Vagina (tissue), 2 donors: Measurements from ENCODE around the gene ENOX2. TPM values are rescaled to one million over a fixed set of nuclear protein-coding genes. Genes with fewer than 3 reads are reported as not detected.

Source experiments
- DNase-seq, 2 donors: peaks; one replicate each; pipeline ENCODE4 v3.0.0-alpha.2; 2017; ENCODE audit errors: extremely low spot score in 2 of 2
- H3K27ac ChIP-seq: fragments of 200-600 bp; sonication (generic); one replicate; pipeline ENCODE4 v1.5.1; 2019
- H3K27me3 ChIP-seq: fragments of 200-600 bp; sonication (generic); one replicate; pipeline ENCODE4 v1.5.1; 2019
- H3K36me3 ChIP-seq, 2 donors: fragments of 200-600 bp; sonication (generic); one replicate each; pipeline ENCODE4 v1.5.1; 2017 to 2019
- H3K4me1 ChIP-seq: fragments of 200-600 bp; sonication (generic); one replicate; pipeline ENCODE4 v1.5.1; 2019
- H3K4me3 ChIP-seq, 2 donors: fragments of 200-600 bp; sonication (generic); 1 replicate in 1 of 2; 2 replicates in 1 of 2; pipeline ENCODE4 v1.5.1; 2016 to 2019
- H3K9me3 ChIP-seq: fragments of 200-600 bp; sonication (generic); one replicate; pipeline ENCODE4 v1.5.1; 2019
- POLR2A ChIP-seq, 2 donors: fragments of 450-650 bp; IDR thresholded peaks; one replicate each; pipeline ENCODE4 v1.6.1; 2017; ENCODE audit warnings: antibody characterized with exemption in 2 of 2, mild to moderate bottlenecking in 2 of 2, moderate library complexity in 2 of 2
- POLR2AphosphoS5 ChIP-seq, 2 donors: sonication (generic); formaldehyde crosslinking; IDR thresholded peaks; one replicate each; pipeline ENCODE4 v1.9.0; 2017; ENCODE audit warnings: antibody characterized with exemption in 2 of 2, mild to moderate bottlenecking in 2 of 2, low read depth in 1 of 2; ENCODE audit not compliant: insufficient read depth in 1 of 2
- intact Hi-C: fragments of 100-400 bp; cut with DNase I; formaldehyde crosslinking; loops from one replicate; pipeline ENCODE4 v1.15.1; 2023
- total RNA-seq: library from RNA; depleted of rRNA; stranded (reverse); fragments of >200 nt; gene quantifications from one replicate; pipeline ENCODE4 v1.2.3, GENCODE V29; 2016
- TF ChIP-seq, protein P1 (sequence below), 3 experiments: fragments of 450-650 bp in 2 of 3; fragments of 200-600 bp in 1 of 3; sonication (generic) in 1 of 3; IDR thresholded peaks; one replicate each; pipeline ENCODE4 v1.5.1; 2017 to 2019; ENCODE audit warnings: antibody characterized with exemption in 3 of 3, mild to moderate bottlenecking in 2 of 3, moderate library complexity in 2 of 3

The ENOX2 gene
- total RNA-seq, 1 donor from 2014 or later, result 8.8 TPM

DNA sequence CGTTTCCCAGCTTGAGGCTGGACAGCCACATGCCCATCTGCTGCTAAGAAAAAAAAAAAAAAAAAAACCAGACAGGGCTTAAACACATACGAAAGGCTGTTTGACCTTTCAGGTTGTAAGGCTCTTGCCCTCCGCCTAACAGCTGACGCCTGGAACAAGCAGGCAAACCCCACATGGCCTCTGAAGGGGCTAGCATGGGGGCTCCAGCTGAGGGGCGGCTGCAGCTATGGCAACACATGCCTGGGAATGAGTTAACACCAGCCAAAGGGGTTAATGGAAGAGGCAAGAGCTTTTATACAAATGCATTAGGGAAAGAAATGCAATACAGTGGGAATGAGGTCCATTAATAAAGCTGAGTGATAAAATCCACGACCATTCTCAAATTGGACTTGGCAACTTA is 183.6 kb downstream of the ENOX2 start:
- Histone ChIP-seq H3K4me3 (no peak overlapping the region), H3K4me1 (no peaks in the 10 kb centered on the region), H3K36me3 (no peaks in the 10 kb centered on the region), H3K27me3 (no peaks in the 10 kb centered on the region), H3K27ac (no peak overlapping the region), H3K9me3 (no peaks in the 10 kb centered on the region)
- intact Hi-C loops, result no loop called here
- no peak for DNase-seq
- TF ChIP-seq POLR2A (IDR thresholded peaks at IDR 0.05) (no peak), POLR2AphosphoS5 (IDR thresholded peaks at IDR 0.05; ENCODE audit: insufficient read depth in 1 of 2, low read depth in 1 of 2) (no peak)
- TF ChIP-seq, protein P1, sequence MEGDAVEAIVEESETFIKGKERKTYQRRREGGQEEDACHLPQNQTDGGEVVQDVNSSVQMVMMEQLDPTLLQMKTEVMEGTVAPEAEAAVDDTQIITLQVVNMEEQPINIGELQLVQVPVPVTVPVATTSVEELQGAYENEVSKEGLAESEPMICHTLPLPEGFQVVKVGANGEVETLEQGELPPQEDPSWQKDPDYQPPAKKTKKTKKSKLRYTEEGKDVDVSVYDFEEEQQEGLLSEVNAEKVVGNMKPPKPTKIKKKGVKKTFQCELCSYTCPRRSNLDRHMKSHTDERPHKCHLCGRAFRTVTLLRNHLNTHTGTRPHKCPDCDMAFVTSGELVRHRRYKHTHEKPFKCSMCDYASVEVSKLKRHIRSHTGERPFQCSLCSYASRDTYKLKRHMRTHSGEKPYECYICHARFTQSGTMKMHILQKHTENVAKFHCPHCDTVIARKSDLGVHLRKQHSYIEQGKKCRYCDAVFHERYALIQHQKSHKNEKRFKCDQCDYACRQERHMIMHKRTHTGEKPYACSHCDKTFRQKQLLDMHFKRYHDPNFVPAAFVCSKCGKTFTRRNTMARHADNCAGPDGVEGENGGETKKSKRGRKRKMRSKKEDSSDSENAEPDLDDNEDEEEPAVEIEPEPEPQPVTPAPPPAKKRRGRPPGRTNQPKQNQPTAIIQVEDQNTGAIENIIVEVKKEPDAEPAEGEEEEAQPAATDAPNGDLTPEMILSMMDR (IDR thresholded peaks at IDR 0.05), result no peak

DNA sequence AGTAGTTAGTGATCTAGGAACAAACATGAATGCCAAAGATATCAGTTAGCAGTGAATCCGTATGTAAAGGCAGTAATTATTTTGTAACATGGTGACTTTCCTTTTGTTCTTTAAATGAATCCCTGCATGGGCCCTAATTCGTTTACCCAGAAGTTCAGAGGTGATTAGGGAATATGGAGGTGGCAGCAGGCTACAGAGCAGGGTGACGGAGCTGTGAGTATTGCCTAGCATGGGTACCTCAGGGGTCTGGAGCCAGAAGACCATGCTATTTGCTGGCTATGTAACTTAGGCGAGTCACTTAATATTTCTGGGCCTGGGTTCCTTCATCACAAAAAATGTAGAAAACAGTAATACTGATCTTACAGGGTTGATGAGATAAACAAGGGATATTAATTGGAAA is 184.9 kb downstream of the ENOX2 start:
- Histone ChIP-seq H3K27me3 (no peaks in the 10 kb centered on the region), H3K27ac (no peak overlapping the region), H3K9me3 (no peaks in the 10 kb centered on the region), H3K4me1 (no peaks in the 10 kb centered on the region), H3K4me3 (no peak overlapping the region), H3K36me3 (no peaks in the 10 kb centered on the region)
- TF ChIP-seq POLR2A (IDR thresholded peaks at IDR 0.05) (no peak), POLR2AphosphoS5 (IDR thresholded peaks at IDR 0.05; ENCODE audit: insufficient read depth in 1 of 2, low read depth in 1 of 2) (no peak)
- TF ChIP-seq, protein P1 (IDR thresholded peaks at IDR 0.05), result no peak
- intact Hi-C loops, result no loop called here
- DNase-seq, result no peak

DNA sequence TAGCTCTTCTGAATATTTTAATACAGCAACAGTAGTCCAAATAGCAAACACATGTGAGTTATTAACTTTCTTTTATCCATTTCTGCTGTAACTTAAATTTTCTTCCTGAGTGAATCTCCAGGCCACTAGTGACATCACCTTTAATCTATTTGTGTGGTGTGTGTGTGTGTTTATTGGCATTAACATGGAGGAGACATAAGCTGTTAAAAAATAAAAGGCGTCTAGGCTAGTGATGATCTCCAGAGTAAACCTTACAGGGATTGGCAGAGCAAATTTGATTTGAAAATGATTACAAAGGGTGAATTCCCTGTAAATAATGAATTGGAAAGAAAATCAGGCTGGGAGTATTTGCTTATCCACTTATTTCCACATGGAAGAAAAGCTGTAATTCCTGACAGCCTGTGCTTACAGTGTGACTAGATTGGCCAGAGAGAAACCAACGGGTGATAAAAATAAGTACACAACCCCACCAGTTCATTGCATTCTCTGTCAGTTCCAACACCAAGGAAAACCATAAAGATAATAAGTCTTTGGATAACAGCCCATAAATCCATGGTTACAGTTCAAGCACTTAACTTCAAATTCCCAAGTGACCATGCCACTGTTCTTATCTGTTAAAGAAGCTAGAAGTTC is 186.1 kb downstream of the ENOX2 start:
- intact Hi-C loops, result no loop called here
- no peaks in the 10 kb centered on the region for H3K36me3 ChIP-seq

DNA sequence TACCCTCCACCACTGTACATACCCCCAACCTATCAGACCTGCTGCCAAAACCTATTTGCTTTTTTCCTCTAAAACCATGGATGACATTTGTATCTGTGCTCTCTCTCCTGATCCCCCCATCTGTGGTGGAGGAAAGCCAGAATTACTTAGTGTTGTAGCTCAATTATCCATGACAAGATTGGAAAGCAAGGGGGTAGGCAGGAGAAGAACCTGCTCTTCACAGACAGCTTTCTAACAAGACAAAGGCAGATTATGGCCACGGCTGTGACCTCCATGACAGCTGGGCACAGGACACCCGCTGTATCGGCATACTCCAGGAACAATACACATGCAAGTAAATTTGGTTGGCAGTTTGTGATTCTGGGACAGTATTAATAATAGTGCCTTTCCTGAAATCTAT is 186.7 kb downstream of the ENOX2 start:
- no peak for DNase-seq
- no peak overlapping the region for H3K27ac ChIP-seq
- H3K4me3 ChIP-seq, result no peak overlapping the region
- H3K4me1 ChIP-seq, result no peaks in the 10 kb centered on the region
- no peaks in the 10 kb centered on the region for H3K36me3 ChIP-seq
- H3K27me3 ChIP-seq, result no peaks in the 10 kb centered on the region
- intact Hi-C loops, result no loop called here
- no peak for TF ChIP-seq POLR2A (IDR thresholded peaks at IDR 0.05)
- TF ChIP-seq POLR2AphosphoS5 (IDR thresholded peaks at IDR 0.05; ENCODE audit: insufficient read depth in 1 of 2, low read depth in 1 of 2), result no peak
- TF ChIP-seq, protein P1 (IDR thresholded peaks at IDR 0.05), result no peak
- no peaks in the 10 kb centered on the region for H3K9me3 ChIP-seq

More for the DNA sequence above, 186.1 kb downstream of the ENOX2 start:
- H3K4me3 ChIP-seq, result no peak overlapping the region
- H3K27ac ChIP-seq, result no peak overlapping the region
- H3K27me3 ChIP-seq, result no peaks in the 10 kb centered on the region
- DNase-seq, result no peak
- H3K4me1 ChIP-seq, result no peaks in the 10 kb centered on the region
- TF ChIP-seq, protein P1 (IDR thresholded peaks at IDR 0.05), result no peak
- TF ChIP-seq POLR2AphosphoS5 (IDR thresholded peaks at IDR 0.05; ENCODE audit: insufficient read depth in 1 of 2, low read depth in 1 of 2), result no peak
- TF ChIP-seq POLR2A (IDR thresholded peaks at IDR 0.05), result no peak
- no peaks in the 10 kb centered on the region for H3K9me3 ChIP-seq

DNA sequence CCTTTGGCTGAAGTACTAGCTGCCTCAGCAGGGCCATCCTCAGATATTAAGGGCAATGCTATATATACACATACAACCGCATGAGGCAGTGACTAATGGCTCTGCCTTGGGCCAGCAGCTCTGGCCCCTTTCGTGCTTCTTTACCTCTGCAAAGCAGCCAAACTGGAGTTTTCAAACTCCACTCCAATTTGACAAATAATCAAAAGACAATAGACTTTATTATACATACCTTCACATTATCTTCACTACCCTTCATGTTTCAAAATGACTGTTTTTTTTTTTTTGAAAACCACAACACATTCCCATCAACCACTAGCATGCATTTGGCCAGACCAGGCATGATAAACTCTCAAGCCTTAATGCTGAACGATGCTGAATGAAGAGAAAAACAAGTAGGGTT is 187.7 kb downstream of the ENOX2 start:
- TF ChIP-seq, protein P1 (IDR thresholded peaks at IDR 0.05), result no peak
- no peak for TF ChIP-seq POLR2A (IDR thresholded peaks at IDR 0.05)
- no peak for TF ChIP-seq POLR2AphosphoS5 (IDR thresholded peaks at IDR 0.05; ENCODE audit: insufficient read depth in 1 of 2, low read depth in 1 of 2)
- intact Hi-C loops, result no loop called here
- Histone ChIP-seq H3K9me3 (no peaks in the 10 kb centered on the region), H3K27ac (no peak overlapping the region), H3K27me3 (no peaks in the 10 kb centered on the region), H3K4me1 (no peaks in the 10 kb centered on the region), H3K4me3 (no peak overlapping the region), H3K36me3 (no peaks in the 10 kb centered on the region)
- DNase-seq, result no peak
